ENCODE data around the gene STIM2. TPM values are rescaled to one million over a fixed set of nuclear protein-coding genes. Genes with fewer than 3 reads are reported as not detected.
"Not testable (repeated sequence)": the region's sequence is repeated elsewhere in the genome, so short reads cannot be mapped to it uniquely, and the experiment has no call there.

STIM2 gene
- total RNA-seq, 1 donor from 2014 or later: 43.9 TPM

- intact Hi-C loops (cut with DNase I): no loop called here
- DNase-seq: no peak
- ATAC-seq: no peak
Observed at GRCh38 chr4:26822546-26822945, 38.1 kb upstream of the STIM2 start.

GRCh38 chr4:26822974-26823373 is 37.7 kb upstream of the STIM2 start:
- H3K4me3 ChIP-seq; DNase-seq; H3K36me3 ChIP-seq; H3K27ac ChIP-seq; ATAC-seq; H3K27me3 ChIP-seq (ENCODE audit: low read depth); H3K9me3 ChIP-seq; intact Hi-C loops (cut with DNase I): not testable (repeated sequence)
- peaks cover 18% of the 10 kb centered on the region for H3K4me1 ChIP-seq

More at GRCh38 chr4:26822546-26822945, 38.1 kb upstream of the STIM2 start:
- no peaks in the 10 kb centered on the region for H3K27me3 ChIP-seq (ENCODE audit: low read depth)
- TF ChIP-seq CTCF (IDR thresholded peaks at IDR 0.05): no peak
- H3K36me3 ChIP-seq: no peaks in the 10 kb centered on the region
- no peak overlapping the region for H3K27ac ChIP-seq
- peaks cover 18% of the 10 kb centered on the region for H3K4me1 ChIP-seq
- no peak overlapping the region for H3K4me3 ChIP-seq
- no peaks in the 10 kb centered on the region for H3K9me3 ChIP-seq

GRCh38 chr4:26823583-26823982 is 37.1 kb upstream of the STIM2 start:
- no peak overlapping the region for H3K27ac ChIP-seq
- DNase-seq: no peak
- H3K4me1 ChIP-seq: peaks cover 18% of the 10 kb centered on the region
- TF ChIP-seq CTCF (IDR thresholded peaks at IDR 0.05): no peak
- no peak overlapping the region for H3K4me3 ChIP-seq
- no peaks in the 10 kb centered on the region for H3K9me3 ChIP-seq
- no peaks in the 10 kb centered on the region for H3K27me3 ChIP-seq (ENCODE audit: low read depth)
- intact Hi-C loops (cut with DNase I): no loop called here
- no peaks in the 10 kb centered on the region for H3K36me3 ChIP-seq
- no peak for ATAC-seq

GRCh38 chr4:26824667-26825066 is 36.0 kb upstream of the STIM2 start:
- Histone ChIP-seq H3K4me1 (peaks cover 18% of the 10 kb centered on the region), H3K9me3 (no peaks in the 10 kb centered on the region), H3K36me3 (no peaks in the 10 kb centered on the region), H3K27me3 (ENCODE audit: low read depth) (no peaks in the 10 kb centered on the region), H3K4me3 (no peak overlapping the region), H3K27ac (no peak overlapping the region)
- no peak for TF ChIP-seq CTCF (IDR thresholded peaks at IDR 0.05)
- intact Hi-C loops (cut with DNase I): no loop called here
- no peak for DNase-seq
- no peak for ATAC-seq

GRCh38 chr4:26826721-26827120 is 33.9 kb upstream of the STIM2 start:
- no peaks in the 10 kb centered on the region for H3K27me3 ChIP-seq (ENCODE audit: low read depth)
- peak; percentile 88 to 91 for ATAC-seq
- no peak for DNase-seq
- TF ChIP-seq CTCF (IDR thresholded peaks at IDR 0.05): no peak
- no peak overlapping the region for H3K4me3 ChIP-seq
- intact Hi-C loops (cut with DNase I): no loop called here
- H3K36me3 ChIP-seq: no peaks in the 10 kb centered on the region
- H3K9me3 ChIP-seq: no peaks in the 10 kb centered on the region
- peaks cover 13% of the 10 kb centered on the region for H3K4me1 ChIP-seq
- peak overlapping the region; percentile 9 for H3K27ac ChIP-seq

GRCh38 chr4:26827336-26827735 is 33.3 kb upstream of the STIM2 start:
- H3K27ac ChIP-seq; H3K4me3 ChIP-seq; H3K36me3 ChIP-seq; ATAC-seq; H3K27me3 ChIP-seq (ENCODE audit: low read depth); H3K4me1 ChIP-seq; intact Hi-C loops (cut with DNase I); H3K9me3 ChIP-seq; DNase-seq: not testable (repeated sequence)

GRCh38 chr4:26827798-26828197 is 32.8 kb upstream of the STIM2 start:
- TF ChIP-seq CTCF (IDR thresholded peaks at IDR 0.05): no peak
- intact Hi-C loops (cut with DNase I): no loop called here
- H3K27me3 ChIP-seq (ENCODE audit: low read depth): no peaks in the 10 kb centered on the region
- H3K9me3 ChIP-seq: no peaks in the 10 kb centered on the region
- DNase-seq (no peak), ATAC-seq (no peak)
- no peak overlapping the region for H3K4me3 ChIP-seq
- no peak overlapping the region for H3K27ac ChIP-seq
- no peaks in the 10 kb centered on the region for H3K36me3 ChIP-seq
- H3K4me1 ChIP-seq: peaks cover 5% of the 10 kb centered on the region

Data from lower lobe of right lung (tissue), 2 donors.